Measurements from ENCODE around the gene ACOX3. TPM values are rescaled to one million over a fixed set of nuclear protein-coding genes. Genes with fewer than 3 reads are reported as not detected.

Gene ACOX3
- polyA plus RNA-seq, 1 of the 3 experiments (the other 2 are of a cell fraction) = 8.4 TPM

GRCh38 chr4:8384397-8385060, 56.0 kb downstream of the ACOX3 start:
- Histone ChIP-seq H3K4me2 (no peak overlapping the region), H3K27ac (ENCODE audit: low read depth in 2 of 2, low read length in 1 of 2) (no peak overlapping the region), H3K9ac (no peak overlapping the region), H3K9me2 (no peaks in the 10 kb centered on the region), H3K36me3 (replicated peaks in 1 of 2; ENCODE audit: control insufficient read depth in 1 of 2, insufficient read depth in 2 of 2, low read length in 1 of 2) (peaks cover 4 to 31% of the 10 kb centered on the region in 2 experiments), H3K4me3 (ENCODE audit: low read depth in 2 of 2, low read length in 1 of 2) (no peak overlapping the region), H3K79me2 (ENCODE audit: insufficient read depth) (no peaks in the 10 kb centered on the region), H2AFZ (ENCODE audit: low read depth) (no peak overlapping the region), H3K4me1 (ENCODE audit: control insufficient read depth in 1 of 2, insufficient read depth in 2 of 2, low read depth in 1 of 2, low read length in 1 of 2) (peaks cover 0 to 9% of the 10 kb centered on the region in 2 experiments; a peak in 1 of 4 replicates), H3F3A (replicated peaks; ENCODE audit: insufficient read depth) (no peaks in the 10 kb centered on the region), H3K9me3 (no peaks in the 10 kb centered on the region), H3K27me3 (ENCODE audit: insufficient read depth) (no peaks in the 10 kb centered on the region), H4K20me1 (ENCODE audit: insufficient read depth) (no peaks in the 10 kb centered on the region)
- WGBS (ENCODE audit: low lambda C conversion rate) = 97% methylated on average over 14 of the region's 26 CpGs
- DNase-seq = no peak
- TF ChIP-seq GABPA (IDR thresholded peaks at IDR 0.05; ENCODE audit: low read depth) (no peak), MEF2A (IDR thresholded peaks at IDR 0.05; ENCODE audit: borderline replicate concordance, low read depth) (no peak), NFIC (IDR thresholded peaks at IDR 0.05; ENCODE audit: borderline replicate concordance) (no peak), RAD21 (IDR thresholded peaks at IDR 0.05; ENCODE audit: low read length) (no peak), FOXM1 (IDR thresholded peaks at IDR 0.05; ENCODE audit: low read depth) (no peak), TCF12 (IDR thresholded peaks at IDR 0.05) (no peak), RFX5 (IDR thresholded peaks at IDR 0.05; ENCODE audit: low read length) (no peak), SMC3 (IDR thresholded peaks at IDR 0.05; ENCODE audit: low read depth, low read length) (no peak)
- ChIA-PET POLR2A (no interaction called here), CTCF (interaction anchor here (1.7 kb wide), 1 partner anchor 18 kb away, joined by 5 read pairs; no protein-coding TSS in a partner anchor)

GRCh38 chr4:8383451-8384160, 56.9 kb downstream of the ACOX3 start:
- Histone ChIP-seq H3K9ac (no peak overlapping the region), H3K4me2 (no peak overlapping the region), H3K9me3 (no peaks in the 10 kb centered on the region), H3K27me3 (ENCODE audit: insufficient read depth) (no peaks in the 10 kb centered on the region), H3K4me1 (ENCODE audit: control insufficient read depth in 1 of 2, insufficient read depth in 2 of 2, low read depth in 1 of 2, low read length in 1 of 2) (peaks cover 0 to 9% of the 10 kb centered on the region in 2 experiments; a peak in 1 of 4 replicates), H3F3A (replicated peaks; ENCODE audit: insufficient read depth) (no peaks in the 10 kb centered on the region), H2AFZ (ENCODE audit: low read depth) (no peak overlapping the region), H3K27ac (ENCODE audit: low read depth in 2 of 2, low read length in 1 of 2) (no peak overlapping the region), H3K79me2 (ENCODE audit: insufficient read depth) (no peaks in the 10 kb centered on the region), H4K20me1 (ENCODE audit: insufficient read depth) (no peaks in the 10 kb centered on the region), H3K36me3 (replicated peaks in 1 of 2; ENCODE audit: control insufficient read depth in 1 of 2, insufficient read depth in 2 of 2, low read length in 1 of 2) (peaks cover 0 to 23% of the 10 kb centered on the region in 2 experiments), H3K9me2 (no peaks in the 10 kb centered on the region), H3K4me3 (ENCODE audit: low read depth in 2 of 2, low read length in 1 of 2) (no peak overlapping the region)
- WGBS (ENCODE audit: low lambda C conversion rate) = 94% methylated on average over 13 of the region's 19 CpGs
- POLR2A ChIA-PET = no interaction called here
- CTCF ChIA-PET = interaction anchor here (1.7 kb wide), 1 partner anchor 19 kb away, joined by 4 read pairs; no protein-coding TSS in a partner anchor
- no peak for DNase-seq
- no peak for TF ChIP-seq FOXM1 (IDR thresholded peaks at IDR 0.05; ENCODE audit: low read depth)
- TF ChIP-seq EP300 (IDR thresholded peaks at IDR 0.05; ENCODE audit: borderline replicate concordance in 1 of 2, low read depth in 1 of 2, low read length in 1 of 2) = no peak
- TF ChIP-seq REST (IDR thresholded peaks at IDR 0.05; ENCODE audit: low read depth, low read length) = no peak
- no peak for TF ChIP-seq YY1 (IDR thresholded peaks at IDR 0.05; ENCODE audit: low read depth)
- TF ChIP-seq RCOR1 (IDR thresholded peaks at IDR 0.05; ENCODE audit: low read length) = no peak
- TF ChIP-seq FOSL2 (IDR thresholded peaks at IDR 0.05; ENCODE audit: borderline replicate concordance, low read depth) = no peak
